Activated T-cell treated with anti-CD3 and anti-CD28 coated beads, Interleukin-2, amount 50 U/mL, for 24 hours (primary cell): ENCODE data around the gene FRAS1.
"Not testable (repeated sequence)": the region's sequence is repeated elsewhere in the genome, so short reads cannot be mapped to it uniquely, and the experiment has no call there.

Experiments
- DNase-seq: peaks from one replicate; pipeline ENCODE4 v3.0.0-alpha.2; 2020
- H3K27ac Mint-ChIP-seq: 2 replicates; pipeline ENCODE4 v1.8.0; 2020; ENCODE audit warnings: mild to moderate bottlenecking, mixed read lengths
- H3K27me3 Mint-ChIP-seq: 2 replicates; pipeline ENCODE4 v1.8.0; 2020; ENCODE audit warnings: mixed read lengths
- H3K36me3 Mint-ChIP-seq: 2 replicates; pipeline ENCODE4 v1.8.0; 2020; ENCODE audit warnings: low read depth, mixed read lengths
- H3K4me1 Mint-ChIP-seq: 2 replicates; pipeline ENCODE4 v1.8.0; 2020; ENCODE audit warnings: low read depth, mixed read lengths
- H3K4me3 Mint-ChIP-seq: 2 replicates; pipeline ENCODE4 v1.8.0; 2020; ENCODE audit warnings: mild to moderate bottlenecking, moderate library complexity, mixed read lengths
- H3K9me3 Mint-ChIP-seq: 2 replicates; pipeline ENCODE4 v1.8.0; 2020; ENCODE audit warnings: mixed read lengths

The FRAS1 gene

GRCh38 chr4:78057135-78057599, at the start of gene FRAS1:
Gene FRAS1 (plus strand): TSS chr4:78057323. CDS start chr4:78058010, 687 bp downstream.
- H3K36me3 Mint-ChIP-seq: no peaks in the 10 kb centered on the region
- H3K27me3 Mint-ChIP-seq: peaks cover 79% of the 10 kb centered on the region
- H3K9me3 Mint-ChIP-seq: no peaks in the 10 kb centered on the region
- peak; percentile 38 for DNase-seq
- peaks cover 32% of the 10 kb centered on the region for H3K4me1 Mint-ChIP-seq
- peak within 1 kb of the TSS; percentile 35 for H3K27ac Mint-ChIP-seq
- peak within 1 kb of the TSS; percentile 81 for H3K4me3 Mint-ChIP-seq

GRCh38 chr4:78011003-78011402, 46.1 kb upstream of the FRAS1 start:
- peaks cover 13% of the 10 kb centered on the region for H3K9me3 Mint-ChIP-seq
- DNase-seq, H3K4me1 Mint-ChIP-seq, H3K27ac Mint-ChIP-seq, H3K27me3 Mint-ChIP-seq, H3K4me3 Mint-ChIP-seq, H3K36me3 Mint-ChIP-seq: not testable (repeated sequence)

GRCh38 chr4:78014889-78015886, 41.9 kb upstream of the FRAS1 start:
- Mint-ChIP-seq H3K36me3 (no peaks in the 10 kb centered on the region), H3K27ac (no peak overlapping the region), H3K27me3 (peaks cover 2% of the 10 kb centered on the region), H3K4me1 (no peaks in the 10 kb centered on the region), H3K4me3 (no peak overlapping the region), H3K9me3 (peaks cover 13% of the 10 kb centered on the region)
- DNase-seq: no peak

GRCh38 chr4:78018271-78019049, 38.7 kb upstream of the FRAS1 start:
- Mint-ChIP-seq H3K27me3 (peaks cover 2% of the 10 kb centered on the region), H3K36me3 (no peaks in the 10 kb centered on the region), H3K9me3 (no peaks in the 10 kb centered on the region), H3K27ac (no peak overlapping the region), H3K4me1 (no peaks in the 10 kb centered on the region), H3K4me3 (no peak overlapping the region)
- no peak for DNase-seq

- Mint-ChIP-seq H3K9me3 (no peaks in the 10 kb centered on the region), H3K27ac (no peak overlapping the region), H3K27me3 (peaks cover 2% of the 10 kb centered on the region), H3K36me3 (no peaks in the 10 kb centered on the region), H3K4me3 (no peak overlapping the region), H3K4me1 (no peaks in the 10 kb centered on the region)
- no peak for DNase-seq
Measured at GRCh38 chr4:78019414-78019813, 37.7 kb upstream of the FRAS1 start.

GRCh38 chr4:78020677-78021076, 36.4 kb upstream of the FRAS1 start:
- Mint-ChIP-seq H3K27ac (no peak overlapping the region), H3K27me3 (peaks cover 4% of the 10 kb centered on the region), H3K36me3 (no peaks in the 10 kb centered on the region), H3K4me3 (no peak overlapping the region), H3K4me1 (no peaks in the 10 kb centered on the region), H3K9me3 (no peaks in the 10 kb centered on the region)
- no peak for DNase-seq

- H3K4me1 Mint-ChIP-seq: no peaks in the 10 kb centered on the region
Measured at GRCh38 chr4:78022517-78022916, 34.6 kb upstream of the FRAS1 start.

GRCh38 chr4:78024085-78024484, 33.0 kb upstream of the FRAS1 start:
- H3K27me3 Mint-ChIP-seq: peaks cover 3% of the 10 kb centered on the region
- no peak for DNase-seq
- no peaks in the 10 kb centered on the region for H3K9me3 Mint-ChIP-seq
- no peak overlapping the region for H3K27ac Mint-ChIP-seq
- H3K36me3 Mint-ChIP-seq: no peaks in the 10 kb centered on the region
- no peak overlapping the region for H3K4me3 Mint-ChIP-seq
- no peaks in the 10 kb centered on the region for H3K4me1 Mint-ChIP-seq

More at GRCh38 chr4:78022517-78022916, 34.6 kb upstream of the FRAS1 start:
- Mint-ChIP-seq H3K36me3 (no peaks in the 10 kb centered on the region), H3K27ac (no peak overlapping the region), H3K9me3 (no peaks in the 10 kb centered on the region), H3K4me3 (no peak overlapping the region), H3K27me3 (peaks cover 3% of the 10 kb centered on the region)
- no peak for DNase-seq

- no peak overlapping the region for H3K4me3 Mint-ChIP-seq
Measured at GRCh38 chr4:78024576-78025091, 32.5 kb upstream of the FRAS1 start.

GRCh38 chr4:78031417-78031950, 25.6 kb upstream of the FRAS1 start:
- no peaks in the 10 kb centered on the region for H3K4me1 Mint-ChIP-seq
- H3K27me3 Mint-ChIP-seq: peaks cover 8% of the 10 kb centered on the region
- no peaks in the 10 kb centered on the region for H3K9me3 Mint-ChIP-seq
- H3K27ac Mint-ChIP-seq: no peak overlapping the region
- H3K4me3 Mint-ChIP-seq: no peak overlapping the region
- no peaks in the 10 kb centered on the region for H3K36me3 Mint-ChIP-seq
- DNase-seq: no peak

More at GRCh38 chr4:78024576-78025091, 32.5 kb upstream of the FRAS1 start:
- H3K4me1 Mint-ChIP-seq: no peaks in the 10 kb centered on the region
- H3K27ac Mint-ChIP-seq: no peak overlapping the region
- no peak for DNase-seq
- H3K27me3 Mint-ChIP-seq: peaks cover 3% of the 10 kb centered on the region
- H3K36me3 Mint-ChIP-seq: no peaks in the 10 kb centered on the region
- H3K9me3 Mint-ChIP-seq: no peaks in the 10 kb centered on the region

- Mint-ChIP-seq H3K4me3 (no peak overlapping the region), H3K27me3 (peaks cover 8% of the 10 kb centered on the region), H3K36me3 (no peaks in the 10 kb centered on the region), H3K9me3 (no peaks in the 10 kb centered on the region), H3K27ac (no peak overlapping the region), H3K4me1 (no peaks in the 10 kb centered on the region)
- no peak for DNase-seq
Measured at GRCh38 chr4:78032446-78032845, 24.7 kb upstream of the FRAS1 start.

- no peaks in the 10 kb centered on the region for H3K36me3 Mint-ChIP-seq
- H3K27ac Mint-ChIP-seq: no peak overlapping the region
- H3K4me3 Mint-ChIP-seq: no peak overlapping the region
- DNase-seq: no peak
- H3K27me3 Mint-ChIP-seq: peaks cover 8% of the 10 kb centered on the region
- H3K9me3 Mint-ChIP-seq: no peaks in the 10 kb centered on the region
- no peaks in the 10 kb centered on the region for H3K4me1 Mint-ChIP-seq
Measured at GRCh38 chr4:78032929-78033328, 24.2 kb upstream of the FRAS1 start.

- Mint-ChIP-seq H3K4me3 (no peak overlapping the region), H3K4me1 (no peaks in the 10 kb centered on the region), H3K27me3 (peaks cover 8% of the 10 kb centered on the region), H3K36me3 (no peaks in the 10 kb centered on the region), H3K27ac (no peak overlapping the region), H3K9me3 (no peaks in the 10 kb centered on the region)
- DNase-seq: no peak
Measured at GRCh38 chr4:78033861-78034260, 23.3 kb upstream of the FRAS1 start.

- H3K27ac Mint-ChIP-seq: no peak overlapping the region
- no peaks in the 10 kb centered on the region for H3K4me1 Mint-ChIP-seq
- no peaks in the 10 kb centered on the region for H3K27me3 Mint-ChIP-seq
- DNase-seq: no peak
- no peaks in the 10 kb centered on the region for H3K36me3 Mint-ChIP-seq
- H3K9me3 Mint-ChIP-seq: no peaks in the 10 kb centered on the region
- no peak overlapping the region for H3K4me3 Mint-ChIP-seq
Measured at GRCh38 chr4:78038704-78039103, 18.4 kb upstream of the FRAS1 start.
